ENCODE results near the gene ATP2C2. TPM values are rescaled to one million over a fixed set of nuclear protein-coding genes. Genes with fewer than 3 reads are reported as not detected.

ATP2C2 gene
- total and polyA plus RNA-seq, 9 of the 15 experiments (the other 6 are each of a cell fraction or from before 2014, with no cell fraction given), result 0.75 TPM; not detected in 8

DNA sequence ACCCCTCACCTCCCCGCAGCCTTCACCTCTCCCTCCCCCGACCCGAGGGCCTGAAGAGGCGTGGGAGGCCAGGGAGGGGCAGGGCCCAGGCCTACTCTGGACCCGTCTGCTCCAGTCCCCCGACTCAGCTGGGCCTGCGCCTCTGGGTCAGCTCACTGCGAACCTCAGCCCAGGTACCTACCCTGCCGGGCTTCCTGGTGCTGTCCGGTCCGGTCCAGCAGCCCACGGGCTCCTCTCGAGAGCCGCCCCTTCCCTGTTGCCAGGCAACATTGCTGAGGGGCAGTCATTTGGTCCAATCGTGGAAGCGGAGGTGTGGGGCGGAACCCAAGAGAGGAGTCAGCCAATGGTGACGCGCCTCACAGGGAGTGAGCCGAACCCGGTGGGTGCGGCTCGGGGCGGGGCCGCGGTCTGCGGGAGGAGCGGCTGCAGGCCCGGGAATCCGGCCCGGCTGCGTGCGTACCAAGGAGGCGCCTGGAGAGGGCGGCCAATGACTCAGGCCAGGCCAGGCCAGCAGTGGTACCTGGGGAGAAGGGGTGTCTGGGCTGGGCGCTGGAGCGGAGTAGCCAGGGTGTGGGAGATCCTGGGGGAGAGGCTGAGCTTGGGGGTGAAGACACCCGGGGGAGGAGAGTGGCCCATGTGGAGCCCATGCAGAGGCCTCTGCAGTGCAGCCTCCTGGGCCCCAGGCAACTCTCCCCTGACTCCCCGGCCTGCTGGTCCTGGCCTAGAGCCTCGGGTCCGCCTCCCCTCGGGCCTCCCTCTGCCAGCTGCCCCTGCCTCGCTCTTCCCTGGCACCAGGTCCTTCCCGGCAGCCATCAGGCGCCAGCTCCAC lies 136.3 kb downstream of the ATP2C2 start, which contains the start of gene MEAK7 (continued):
- TF ChIP-seq, protein P1, sequence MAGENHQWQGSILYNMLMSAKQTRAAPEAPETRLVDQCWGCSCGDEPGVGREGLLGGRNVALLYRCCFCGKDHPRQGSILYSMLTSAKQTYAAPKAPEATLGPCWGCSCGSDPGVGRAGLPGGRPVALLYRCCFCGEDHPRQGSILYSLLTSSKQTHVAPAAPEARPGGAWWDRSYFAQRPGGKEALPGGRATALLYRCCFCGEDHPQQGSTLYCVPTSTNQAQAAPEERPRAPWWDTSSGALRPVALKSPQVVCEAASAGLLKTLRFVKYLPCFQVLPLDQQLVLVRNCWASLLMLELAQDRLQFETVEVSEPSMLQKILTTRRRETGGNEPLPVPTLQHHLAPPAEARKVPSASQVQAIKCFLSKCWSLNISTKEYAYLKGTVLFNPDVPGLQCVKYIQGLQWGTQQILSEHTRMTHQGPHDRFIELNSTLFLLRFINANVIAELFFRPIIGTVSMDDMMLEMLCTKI (IDR thresholded peaks at IDR 0.05; ENCODE audit: partially characterized antibody), result no peak
- TF ChIP-seq, protein P2, sequence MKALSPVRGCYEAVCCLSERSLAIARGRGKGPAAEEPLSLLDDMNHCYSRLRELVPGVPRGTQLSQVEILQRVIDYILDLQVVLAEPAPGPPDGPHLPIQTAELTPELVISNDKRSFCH (CRISPR knock-in tag; IDR thresholded peaks at IDR 0.05), result no peak
- TF ChIP-seq, protein P2 (tag; IDR thresholded peaks at IDR 0.05), result no peak
- TF ChIP-seq, protein P3, sequence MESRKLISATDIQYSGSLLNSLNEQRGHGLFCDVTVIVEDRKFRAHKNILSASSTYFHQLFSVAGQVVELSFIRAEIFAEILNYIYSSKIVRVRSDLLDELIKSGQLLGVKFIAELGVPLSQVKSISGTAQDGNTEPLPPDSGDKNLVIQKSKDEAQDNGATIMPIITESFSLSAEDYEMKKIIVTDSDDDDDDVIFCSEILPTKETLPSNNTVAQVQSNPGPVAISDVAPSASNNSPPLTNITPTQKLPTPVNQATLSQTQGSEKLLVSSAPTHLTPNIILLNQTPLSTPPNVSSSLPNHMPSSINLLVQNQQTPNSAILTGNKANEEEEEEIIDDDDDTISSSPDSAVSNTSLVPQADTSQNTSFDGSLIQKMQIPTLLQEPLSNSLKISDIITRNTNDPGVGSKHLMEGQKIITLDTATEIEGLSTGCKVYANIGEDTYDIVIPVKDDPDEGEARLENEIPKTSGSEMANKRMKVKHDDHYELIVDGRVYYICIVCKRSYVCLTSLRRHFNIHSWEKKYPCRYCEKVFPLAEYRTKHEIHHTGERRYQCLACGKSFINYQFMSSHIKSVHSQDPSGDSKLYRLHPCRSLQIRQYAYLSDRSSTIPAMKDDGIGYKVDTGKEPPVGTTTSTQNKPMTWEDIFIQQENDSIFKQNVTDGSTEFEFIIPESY (CRISPR knock-in tag; IDR thresholded peaks at IDR 0.05), result no peak
- no peak for TF ChIP-seq MCM5 (IDR thresholded peaks at IDR 0.05; ENCODE audit: low read depth)
- TF ChIP-seq ZEB2 (IDR thresholded peaks at IDR 0.05), result no peak
- TF ChIP-seq ESRRB (CRISPR knock-in tag; IDR thresholded peaks at IDR 0.05; ENCODE audit: borderline replicate concordance), result no peak
- TF ChIP-seq, protein P4, sequence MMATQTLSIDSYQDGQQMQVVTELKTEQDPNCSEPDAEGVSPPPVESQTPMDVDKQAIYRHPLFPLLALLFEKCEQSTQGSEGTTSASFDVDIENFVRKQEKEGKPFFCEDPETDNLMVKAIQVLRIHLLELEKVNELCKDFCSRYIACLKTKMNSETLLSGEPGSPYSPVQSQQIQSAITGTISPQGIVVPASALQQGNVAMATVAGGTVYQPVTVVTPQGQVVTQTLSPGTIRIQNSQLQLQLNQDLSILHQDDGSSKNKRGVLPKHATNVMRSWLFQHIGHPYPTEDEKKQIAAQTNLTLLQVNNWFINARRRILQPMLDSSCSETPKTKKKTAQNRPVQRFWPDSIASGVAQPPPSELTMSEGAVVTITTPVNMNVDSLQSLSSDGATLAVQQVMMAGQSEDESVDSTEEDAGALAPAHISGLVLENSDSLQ (IDR thresholded peaks at IDR 0.05), result peak; percentile 100
- no peak for TF ChIP-seq ZNF79 (CRISPR knock-in tag; IDR thresholded peaks at IDR 0.05; ENCODE audit: low read depth)
- no peak for TF ChIP-seq ZKSCAN8 (CRISPR knock-in tag; IDR thresholded peaks at IDR 0.05)
- no peak for TF ChIP-seq ZNF77 (CRISPR knock-in tag; IDR thresholded peaks at IDR 0.05)
- TF ChIP-seq NONO (IDR thresholded peaks at IDR 0.05; ENCODE audit: low read depth in 2 of 2, low read length in 1 of 2), result no peak
- peak; percentile 90 for TF ChIP-seq FOS (IDR thresholded peaks at IDR 0.05; ENCODE audit: extremely low read depth, insufficient read length)
- no peak for TF ChIP-seq NR2C1 (IDR thresholded peaks at IDR 0.05)
- TF ChIP-seq NR2C1 (tag; IDR thresholded peaks at IDR 0.05), result no peak
- TF ChIP-seq SMARCB1 (IDR thresholded peaks at IDR 0.05; ENCODE audit: insufficient read length, low read depth), result no peak
- 0 out of 2 replicates have a peak, but pooled peaks have one; percentile 26 for TF ChIP-seq OTX1 (CRISPR knock-in tag; IDR thresholded peaks at IDR 0.05)
- TF ChIP-seq ZNF133 (CRISPR knock-in tag; IDR thresholded peaks at IDR 0.05), result no peak
- no peak for TF ChIP-seq DNMT1 (IDR thresholded peaks at IDR 0.05)
- TF ChIP-seq ZNF57 (CRISPR knock-in tag; IDR thresholded peaks at IDR 0.05), result no peak
- no peak for TF ChIP-seq SMARCA4 (IDR thresholded peaks at IDR 0.05)
- no peak for TF ChIP-seq HNRNPK (IDR thresholded peaks at IDR 0.05; ENCODE audit: low read depth, low read length, poor library complexity, severe bottlenecking)
- TF ChIP-seq RAD51 (IDR thresholded peaks at IDR 0.05; ENCODE audit: borderline replicate concordance, low read depth), result no peak
- 0 out of 2 replicates have a peak, but pooled peaks have one; percentile 3 for TF ChIP-seq SMC3 (conservative IDR thresholded peaks at IDR 0.05; ENCODE audit: insufficient read depth, low read depth, low read length)
- TF ChIP-seq NELFE (IDR thresholded peaks at IDR 0.05; ENCODE audit: insufficient read depth, insufficient read length), result no peak
- TF ChIP-seq KLF1 (tag; IDR thresholded peaks at IDR 0.05), result peak; percentile 87; the same call in 1 of the 2 replicates

Measured in K562 (cell line).